ENCODE measurements around the gene ERICH2. TPM values are rescaled to one million over a fixed set of nuclear protein-coding genes. Genes with fewer than 3 reads are reported as not detected.

ERICH2 gene
- total RNA-seq, 2 donors from 2014 or later, result not detected

- Mint-ChIP-seq H3K9me3 (no peaks in the 10 kb centered on the region), H3K27me3 (peaks cover 60 to 70% of the 10 kb centered on the region in 2 donors)
These were observed 53.1 kb downstream of the ERICH2 start for GRCh38 chr2:170823088-170823897.

GRCh38 chr2:170823898-170824215 lies 53.7 kb downstream of the ERICH2 start:
- Mint-ChIP-seq H3K27me3 (peaks cover 60 to 64% of the 10 kb centered on the region in 2 donors), H3K36me3 (peaks cover 5% of the 10 kb centered on the region), H3K4me1 (ENCODE audit: low read depth in 2 of 2) (peaks cover 19 to 29% of the 10 kb centered on the region in 2 donors), H3K9me3 (no peaks in the 10 kb centered on the region), H3K27ac (no peak overlapping the region), H3K4me3 (no peak overlapping the region)
- DNase-seq (ENCODE audit: low spot score), result no peak
- ATAC-seq, result no peak

More at GRCh38 chr2:170823088-170823897, 53.1 kb downstream of the ERICH2 start:
- Mint-ChIP-seq H3K4me1 (ENCODE audit: low read depth in 2 of 2) (peaks cover 25 to 31% of the 10 kb centered on the region in 2 donors), H3K27ac (no peak overlapping the region), H3K4me3 (peak overlapping the region; percentile 49), H3K36me3 (peaks cover 5% of the 10 kb centered on the region)
- no peak for DNase-seq (ENCODE audit: low spot score)
- ATAC-seq, result peak; percentile 11 to 29

GRCh38 chr2:170824526-170825015 lies 54.4 kb downstream of the ERICH2 start:
- H3K27ac Mint-ChIP-seq, result no peak overlapping the region
- DNase-seq (ENCODE audit: low spot score), result no peak
- H3K9me3 Mint-ChIP-seq, result no peaks in the 10 kb centered on the region
- peaks cover 19 to 30% of the 10 kb centered on the region in 2 donors for H3K4me1 Mint-ChIP-seq (ENCODE audit: low read depth in 2 of 2)
- no peak for ATAC-seq
- H3K27me3 Mint-ChIP-seq, result peaks cover 57 to 59% of the 10 kb centered on the region in 2 donors
- peaks cover 5% of the 10 kb centered on the region for H3K36me3 Mint-ChIP-seq
- H3K4me3 Mint-ChIP-seq, result no peak overlapping the region

GRCh38 chr2:170827841-170828532 lies 57.8 kb downstream of the ERICH2 start:
- Mint-ChIP-seq H3K27ac (no peak overlapping the region), H3K4me3 (no peak overlapping the region), H3K27me3 (peaks cover 38 to 47% of the 10 kb centered on the region in 2 donors), H3K4me1 (ENCODE audit: low read depth in 2 of 2) (peaks cover 0 to 8% of the 10 kb centered on the region in 2 donors), H3K9me3 (no peaks in the 10 kb centered on the region), H3K36me3 (no peaks in the 10 kb centered on the region)
- ATAC-seq (no peak), DNase-seq (ENCODE audit: low spot score) (no peak)

GRCh38 chr2:170828533-170828916 lies 58.3 kb downstream of the ERICH2 start:
- Mint-ChIP-seq H3K9me3 (no peaks in the 10 kb centered on the region), H3K4me3 (no peak overlapping the region), H3K4me1 (ENCODE audit: low read depth in 2 of 2) (peaks cover 0 to 8% of the 10 kb centered on the region in 2 donors), H3K36me3 (no peaks in the 10 kb centered on the region), H3K27me3 (peaks cover 38 to 46% of the 10 kb centered on the region in 2 donors), H3K27ac (no peak overlapping the region)
- DNase-seq (ENCODE audit: low spot score), result no peak
- ATAC-seq, result no peak

- no peak overlapping the region for H3K27ac Mint-ChIP-seq
- H3K27me3 Mint-ChIP-seq, result peaks cover 38 to 45% of the 10 kb centered on the region in 2 donors
These were observed 58.9 kb downstream of the ERICH2 start for GRCh38 chr2:170829036-170829435.

GRCh38 chr2:170830166-170830565 lies 60.0 kb downstream of the ERICH2 start:
- Mint-ChIP-seq H3K9me3 (no peaks in the 10 kb centered on the region), H3K4me1 (ENCODE audit: low read depth in 2 of 2) (peaks cover 0 to 6% of the 10 kb centered on the region in 2 donors), H3K36me3 (no peaks in the 10 kb centered on the region), H3K4me3 (no peak overlapping the region), H3K27ac (no peak overlapping the region), H3K27me3 (peaks cover 28 to 33% of the 10 kb centered on the region in 2 donors)
- no peak for DNase-seq (ENCODE audit: low spot score)
- ATAC-seq, result no peak

More at GRCh38 chr2:170829036-170829435, 58.9 kb downstream of the ERICH2 start:
- DNase-seq (ENCODE audit: low spot score), result no peak
- Mint-ChIP-seq H3K4me1 (ENCODE audit: low read depth in 2 of 2) (peaks cover 0 to 8% of the 10 kb centered on the region in 2 donors), H3K9me3 (no peaks in the 10 kb centered on the region), H3K4me3 (no peak overlapping the region), H3K36me3 (no peaks in the 10 kb centered on the region)
- ATAC-seq, result no peak

- Mint-ChIP-seq H3K4me1 (ENCODE audit: low read depth in 2 of 2) (peaks cover 0 to 6% of the 10 kb centered on the region in 2 donors), H3K4me3 (no peak overlapping the region), H3K36me3 (no peaks in the 10 kb centered on the region), H3K27me3 (peaks cover 27 to 28% of the 10 kb centered on the region in 2 donors), H3K27ac (no peak overlapping the region), H3K9me3 (no peaks in the 10 kb centered on the region)
- no peak for ATAC-seq
- DNase-seq (ENCODE audit: low spot score), result no peak
These were observed 60.9 kb downstream of the ERICH2 start for GRCh38 chr2:170831115-170831514.

GRCh38 chr2:170836027-170836426 lies 65.8 kb downstream of the ERICH2 start:
- Mint-ChIP-seq H3K4me1 (ENCODE audit: low read depth in 2 of 2) (no peaks in the 10 kb centered on the region), H3K9me3 (no peaks in the 10 kb centered on the region), H3K4me3 (no peak overlapping the region), H3K36me3 (no peaks in the 10 kb centered on the region), H3K27me3 (peaks cover 10 to 32% of the 10 kb centered on the region in 2 donors), H3K27ac (no peak overlapping the region)
- no peak for DNase-seq (ENCODE audit: low spot score)
- ATAC-seq, result no peak

GRCh38 chr2:170840717-170841210 lies 70.6 kb downstream of the ERICH2 start:
- ATAC-seq (no peak), DNase-seq (ENCODE audit: low spot score) (no peak)
- H3K27ac Mint-ChIP-seq, result no peak overlapping the region
- peaks cover 9 to 22% of the 10 kb centered on the region in 2 donors for H3K27me3 Mint-ChIP-seq
- H3K4me3 Mint-ChIP-seq, result no peak overlapping the region
- peaks cover 12 to 16% of the 10 kb centered on the region in 2 donors for H3K4me1 Mint-ChIP-seq (ENCODE audit: low read depth in 2 of 2)
- no peaks in the 10 kb centered on the region for H3K9me3 Mint-ChIP-seq
- H3K36me3 Mint-ChIP-seq, result no peaks in the 10 kb centered on the region

- DNase-seq (ENCODE audit: low spot score) (no peak), ATAC-seq (no peak)
- no peaks in the 10 kb centered on the region for H3K36me3 Mint-ChIP-seq
- H3K27ac Mint-ChIP-seq, result peak overlapping the region; percentile 53 to 82
- no peak overlapping the region for H3K4me3 Mint-ChIP-seq
- H3K9me3 Mint-ChIP-seq, result no peaks in the 10 kb centered on the region
- peaks cover 5 to 22% of the 10 kb centered on the region in 2 donors for H3K27me3 Mint-ChIP-seq
- H3K4me1 Mint-ChIP-seq (ENCODE audit: low read depth in 2 of 2), result peaks cover 12 to 16% of the 10 kb centered on the region in 2 donors
These were observed 72.6 kb downstream of the ERICH2 start for GRCh38 chr2:170842785-170843184.

- peak; percentile 66 to 68 for ATAC-seq
- H3K27ac Mint-ChIP-seq, result peak overlapping the region; percentile 53 to 82
- H3K4me3 Mint-ChIP-seq, result peak overlapping the region; percentile 71
- H3K9me3 Mint-ChIP-seq, result no peaks in the 10 kb centered on the region
- H3K36me3 Mint-ChIP-seq, result no peaks in the 10 kb centered on the region
- peaks cover 12 to 16% of the 10 kb centered on the region in 2 donors for H3K4me1 Mint-ChIP-seq (ENCODE audit: low read depth in 2 of 2)
- no peak for DNase-seq (ENCODE audit: low spot score)
- peaks cover 3 to 13% of the 10 kb centered on the region in 2 donors for H3K27me3 Mint-ChIP-seq
These were observed 73.5 kb downstream of the ERICH2 start for GRCh38 chr2:170843656-170844055.

- H3K4me1 Mint-ChIP-seq (ENCODE audit: low read depth in 2 of 2), result peaks cover 12 to 16% of the 10 kb centered on the region in 2 donors
- no peak for DNase-seq (ENCODE audit: low spot score)
- H3K36me3 Mint-ChIP-seq, result no peaks in the 10 kb centered on the region
- H3K9me3 Mint-ChIP-seq, result no peaks in the 10 kb centered on the region
- no peak for ATAC-seq
- H3K27ac Mint-ChIP-seq, result no peak overlapping the region
- H3K4me3 Mint-ChIP-seq, result no peak overlapping the region
- H3K27me3 Mint-ChIP-seq, result peaks cover 0 to 6% of the 10 kb centered on the region in 2 donors
These were observed 75.2 kb downstream of the ERICH2 start for GRCh38 chr2:170845343-170845742.

GRCh38 chr2:170846314-170846713 lies 76.1 kb downstream of the ERICH2 start:
- Mint-ChIP-seq H3K9me3 (no peaks in the 10 kb centered on the region), H3K27ac (no peak overlapping the region), H3K4me1 (ENCODE audit: low read depth in 2 of 2) (peaks cover 12 to 16% of the 10 kb centered on the region in 2 donors), H3K36me3 (no peaks in the 10 kb centered on the region), H3K4me3 (no peak overlapping the region), H3K27me3 (peaks cover 0 to 3% of the 10 kb centered on the region in 2 donors)
- ATAC-seq (no peak), DNase-seq (ENCODE audit: low spot score) (no peak)

Measured in natural killer cell treated with Interleukin-12 subunit alpha and Interleukin-12 subunit beta and Interleukin-15 and Interleukin-18, amount 100 ng/mL, for 72 hours (primary cell).